Esophagus squamous epithelium (tissue), 5 donors: ENCODE data around the gene WDR82. TPM values are rescaled to one million over a fixed set of nuclear protein-coding genes. Genes with fewer than 3 reads are reported as not detected.
"Not testable (repeated sequence)": the region's sequence is repeated elsewhere in the genome, so short reads cannot be mapped to it uniquely, and the experiment has no call there.

Source experiments
- DNase-seq: peaks from one replicate; lab custom pipeline; 2025; lab: John Stamatoyannopoulos, UW
- H3K27ac ChIP-seq, 4 donors: fragments of 200-600 bp; sonication (generic); one replicate each; pipeline ENCODE4 v1.5.1; 2016 to 2019; ENCODE audit warnings: mild to moderate bottlenecking in 1 of 4
- H3K27me3 ChIP-seq, 4 donors: fragments of 200-600 bp; sonication (generic); 1 replicate in 3 of 4; 2 replicates in 1 of 4; pipeline versions ENCODE4 v1.5.1 to v1.6.0; 2017 to 2021; ENCODE audit warnings: antibody characterized with exemption in 1 of 4
- H3K36me3 ChIP-seq, 3 donors: fragments of 200-600 bp; sonication (generic); one replicate each; pipeline ENCODE4 v1.5.1; 2016 to 2019
- H3K4me1 ChIP-seq, 3 donors: fragments of 200-600 bp; sonication (generic); one replicate each; pipeline ENCODE4 v1.5.1; 2017 to 2019
- H3K4me3 ChIP-seq, 4 donors: fragments of 200-600 bp; sonication (generic); 1 replicate in 3 of 4; 2 replicates in 1 of 4; pipeline ENCODE4 v1.5.1; 2016 to 2019; ENCODE audit warnings: mild to moderate bottlenecking in 2 of 4, moderate library complexity in 1 of 4
- H3K9me3 ChIP-seq, 3 donors: fragments of 200-600 bp; sonication (generic); one replicate each; pipeline ENCODE4 v1.5.1; 2016 to 2019
- CTCF ChIP-seq, 6 experiments: fragments of 450-650 bp in 4 of 6; fragments of 200-600 bp in 2 of 6; sonication (generic) in 2 of 6; IDR thresholded peaks; one replicate each; pipeline ENCODE4 v1.5.1; 2016 to 2019; ENCODE audit warnings: antibody characterized with exemption in 6 of 6, mild to moderate bottlenecking in 4 of 6, moderate library complexity in 4 of 6
- POLR2A ChIP-seq, 4 donors: fragments of 450-650 bp; IDR thresholded peaks; one replicate each; pipeline ENCODE4 v1.6.1; 2017; ENCODE audit warnings: antibody characterized with exemption in 4 of 4, mild to moderate bottlenecking in 4 of 4, moderate library complexity in 3 of 4
- WGBS, 2 donors: methylation state at CpG; one replicate each; pipeline ENCODE4 v1.1.5; 2018; 5-methylcytosine and 5-hydroxymethylcytosine counted together
- intact Hi-C: fragments of 100-400 bp; cut with DNase I; formaldehyde crosslinking; loops from one replicate; pipeline ENCODE4 v1.15.0; 2022
- total RNA-seq, 4 donors: library from RNA; depleted of rRNA; stranded (reverse); fragments of >200 nt; gene quantifications; one replicate each; pipeline ENCODE4 v1.1.0, GENCODE V29; 2016
- donor health status: DM: yes; HTN: yes; CAD: no.

WDR82 gene
- total RNA-seq, 4 donors from 2014 or later, result 42.7 to 58.7 (median 52.9) TPM

- Histone ChIP-seq H3K27me3 (no peaks in the 10 kb centered on the region), H3K4me1 (peaks cover 5 to 26% (median 15%) of the 10 kb centered on the region in 3 donors), H3K36me3 (peaks cover 0 to 44% (median 10%) of the 10 kb centered on the region in 3 donors), H3K9me3 (no peaks in the 10 kb centered on the region), H3K4me3 (no peak overlapping the region), H3K27ac (no peak overlapping the region)
- no peak for TF ChIP-seq CTCF (IDR thresholded peaks at IDR 0.05)
- no peak for TF ChIP-seq POLR2A (IDR thresholded peaks at IDR 0.05)
- intact Hi-C loops, result no loop called here
- DNase-seq, result no peak
- WGBS, 2 donors, result 60% methylated on average over 1 of the region's 1 CpG; no CpG with 5 or more reads in 1 of the 2 donors
These were observed 10.9 kb upstream of the WDR82 start for GRCh38 chr3:52289338-52289746.

GRCh38 chr3:52288674-52289073 lies 10.2 kb upstream of the WDR82 start:
- TF ChIP-seq CTCF (IDR thresholded peaks at IDR 0.05), result no peak
- no peak for TF ChIP-seq POLR2A (IDR thresholded peaks at IDR 0.05)
- Histone ChIP-seq H3K4me1 (peaks cover 5 to 26% (median 15%) of the 10 kb centered on the region in 3 donors), H3K27ac (peak overlapping the region; percentile 99 to 100 (median 100)), H3K36me3 (peaks cover 0 to 37% (median 10%) of the 10 kb centered on the region in 3 donors), H3K4me3 (peak overlapping the region; percentile 70 to 93 (median 82)), H3K27me3 (no peaks in the 10 kb centered on the region), H3K9me3 (no peaks in the 10 kb centered on the region)
- DNase-seq, result no peak
- WGBS, 2 donors, result 92 to 98% methylated on average over 6 of the region's 6 CpGs
- intact Hi-C loops, result no loop called here

- no peak for DNase-seq
- H3K4me3 ChIP-seq, result peak overlapping the region; percentile 70 to 93 (median 82)
- H3K36me3 ChIP-seq, result peaks cover 0 to 29% (median 7%) of the 10 kb centered on the region in 3 donors
- peak overlapping the region; percentile 99 to 100 (median 100) for H3K27ac ChIP-seq
- H3K4me1 ChIP-seq, result peaks cover 5 to 26% (median 15%) of the 10 kb centered on the region in 3 donors
- no peaks in the 10 kb centered on the region for H3K9me3 ChIP-seq
- TF ChIP-seq CTCF (IDR thresholded peaks at IDR 0.05), result no peak
- TF ChIP-seq POLR2A (IDR thresholded peaks at IDR 0.05), result no peak
- WGBS, 2 donors, result 64 to 77% methylated on average over 8 of the region's 8 CpGs
- H3K27me3 ChIP-seq, result no peaks in the 10 kb centered on the region
- intact Hi-C loops, result no loop called here
These were observed 8.3 kb upstream of the WDR82 start for GRCh38 chr3:52286777-52287110.

GRCh38 chr3:52284051-52284450 lies 5.6 kb upstream of the WDR82 start:
- Histone ChIP-seq H3K4me1 (peaks cover 16 to 35% (median 23%) of the 10 kb centered on the region in 3 donors), H3K36me3 (peaks cover 0 to 13% (median 7%) of the 10 kb centered on the region in 3 donors)
- DNase-seq, H3K4me3 ChIP-seq, H3K9me3 ChIP-seq, H3K27ac ChIP-seq, intact Hi-C loops, H3K27me3 ChIP-seq: not testable (repeated sequence)
- 80 to 93% methylated on average over 2 to 4 of the region's 4 CpGs for WGBS, 2 donors

- Histone ChIP-seq H3K9me3 (no peaks in the 10 kb centered on the region), H3K27ac (no peak overlapping the region), H3K4me1 (peaks cover 16 to 29% (median 16%) of the 10 kb centered on the region in 3 donors), H3K27me3 (no peaks in the 10 kb centered on the region), H3K36me3 (peaks cover 0 to 13% (median 7%) of the 10 kb centered on the region in 3 donors), H3K4me3 (no peak overlapping the region)
- DNase-seq, result no peak
- TF ChIP-seq CTCF (IDR thresholded peaks at IDR 0.05) (no peak), POLR2A (IDR thresholded peaks at IDR 0.05) (no peak)
- intact Hi-C loops, result no loop called here
- WGBS, 2 donors, result 38 to 71% methylated on average over 1 of the region's 1 CpG
These were observed 4.9 kb upstream of the WDR82 start for GRCh38 chr3:52283306-52283705.
